Suprapubic skin (tissue), 4 donors: ENCODE results near the gene PCDHB16. TPM values are rescaled to one million over a fixed set of nuclear protein-coding genes. Genes with fewer than 3 reads are reported as not detected.
A peak's percentile ranks its signal among the peaks of the same experiment; 100 is the strongest.
"Not testable (repeated sequence)": the region's sequence is repeated elsewhere in the genome, so short reads cannot be mapped to it uniquely, and the experiment has no call there.

Experiments used
- DNase-seq, 2 donors: peaks; one replicate each; pipeline ENCODE4 v3.0.0-alpha.2; 2019; ENCODE audit warnings: low spot score in 2 of 2
- H3K27ac ChIP-seq: fragments of 200-600 bp; sonication (generic); one replicate; pipeline ENCODE4 v1.5.1; 2019
- H3K27me3 ChIP-seq: fragments of 200-600 bp; sonication (generic); one replicate; pipeline ENCODE4 v1.5.1; 2019
- H3K36me3 ChIP-seq: fragments of 200-600 bp; sonication (generic); one replicate; pipeline ENCODE4 v1.5.1; 2019
- H3K4me1 ChIP-seq: fragments of 200-600 bp; sonication (generic); one replicate; pipeline ENCODE4 v1.5.1; 2019
- H3K4me3 ChIP-seq: fragments of 200-600 bp; sonication (generic); one replicate; pipeline ENCODE4 v1.5.1; 2019; ENCODE audit warnings: mild to moderate bottlenecking
- H3K9me3 ChIP-seq: fragments of 200-600 bp; sonication (generic); one replicate; pipeline ENCODE4 v1.5.1; 2019
- CTCF ChIP-seq, 2 donors: fragments of 200-600 bp in 1 of 2; fragments of 450-650 bp in 1 of 2; sonication (generic) in 1 of 2; IDR thresholded peaks; one replicate each; pipeline ENCODE4 v1.5.1; 2016 to 2019; ENCODE audit warnings: antibody characterized with exemption in 2 of 2, mild to moderate bottlenecking in 1 of 2, moderate library complexity in 1 of 2
- EP300 ChIP-seq: sonication (generic); formaldehyde crosslinking; IDR thresholded peaks from one replicate; pipeline ENCODE4 v1.6.1; 2017; ENCODE audit warnings: antibody characterized with exemption
- POLR2A ChIP-seq, 2 donors: fragments of 450-650 bp; IDR thresholded peaks; one replicate each; pipeline ENCODE4 v1.6.1; 2017; ENCODE audit warnings: antibody characterized with exemption in 2 of 2, mild to moderate bottlenecking in 2 of 2, moderate library complexity in 2 of 2
- POLR2AphosphoS5 ChIP-seq, 3 donors: sonication (generic); formaldehyde crosslinking; IDR thresholded peaks; one replicate each; pipeline ENCODE4 v1.6.1; 2017; ENCODE audit warnings: antibody characterized with exemption in 3 of 3
- WGBS: methylation state at CpG from one replicate; pipeline ENCODE4 v1.1.5; 2018; 5-methylcytosine and 5-hydroxymethylcytosine counted together
- total RNA-seq, 4 donors: library from RNA; depleted of rRNA; stranded (reverse); fragments of >200 nt; gene quantifications; one replicate each; pipeline ENCODE4 v1.1.0, GENCODE V29; 2016

Gene PCDHB16
- total RNA-seq, 4 donors from 2014 or later: 2.9 to 4.8 (median 3.2) TPM

DNA sequence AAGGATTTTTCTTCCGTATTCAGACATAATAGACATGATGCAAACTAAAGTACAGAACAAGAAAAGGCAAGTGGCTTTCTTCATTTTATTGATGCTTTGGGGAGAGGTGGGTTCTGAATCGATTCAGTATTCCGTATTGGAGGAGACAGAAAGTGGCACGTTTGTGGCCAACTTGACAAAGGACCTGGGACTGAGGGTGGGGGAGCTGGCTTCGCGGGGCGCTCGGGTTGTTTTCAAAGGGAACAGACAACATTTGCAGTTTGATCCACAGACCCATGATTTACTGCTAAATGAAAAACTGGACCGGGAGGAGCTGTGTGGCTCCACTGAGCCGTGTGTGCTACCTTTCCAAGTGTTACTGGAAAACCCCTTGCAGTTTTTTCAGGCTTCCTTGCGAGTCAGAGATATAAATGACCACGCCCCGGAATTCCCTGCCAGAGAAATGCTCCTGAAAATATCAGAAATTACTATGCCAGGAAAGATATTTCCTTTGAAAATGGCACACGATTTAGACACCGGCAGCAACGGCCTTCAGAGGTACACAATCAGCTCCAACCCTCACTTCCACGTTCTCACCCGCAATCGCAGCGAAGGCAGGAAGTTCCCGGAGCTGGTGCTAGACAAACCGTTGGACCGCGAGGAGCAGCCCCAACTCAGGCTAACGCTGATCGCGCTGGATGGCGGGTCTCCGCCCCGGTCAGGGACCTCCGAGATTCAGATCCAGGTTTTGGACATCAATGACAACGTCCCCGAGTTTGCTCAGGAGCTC is 31.8 kb upstream of the PCDHB16 start:
- Histone ChIP-seq H3K27me3 (no peaks in the 10 kb centered on the region), H3K4me1 (no peaks in the 10 kb centered on the region), H3K9me3 (peaks cover 9% of the 10 kb centered on the region), H3K27ac (no peak overlapping the region), H3K36me3 (no peaks in the 10 kb centered on the region), H3K4me3 (peak overlapping the region; percentile 28)
- 44% methylated on average over 33 of the region's 33 CpGs for WGBS
- DNase-seq: no peak
- TF ChIP-seq POLR2AphosphoS5 (IDR thresholded peaks at IDR 0.05) (no peak), EP300 (no peak)

DNA sequence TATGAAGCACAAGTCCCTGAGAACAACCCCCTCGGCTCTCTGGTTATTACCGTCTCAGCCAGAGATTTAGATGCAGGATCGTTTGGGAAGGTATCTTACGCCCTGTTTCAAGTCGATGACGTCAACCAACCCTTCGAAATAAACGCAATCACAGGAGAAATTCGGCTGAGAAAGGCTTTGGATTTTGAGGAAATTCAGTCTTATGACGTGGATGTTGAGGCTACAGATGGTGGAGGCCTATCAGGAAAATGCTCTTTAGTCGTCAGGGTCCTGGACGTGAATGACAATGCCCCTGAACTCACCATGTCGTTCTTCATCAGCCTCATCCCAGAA is 31.2 kb upstream of the PCDHB16 start:
- H3K9me3 ChIP-seq: peaks cover 14% of the 10 kb centered on the region

DNA sequence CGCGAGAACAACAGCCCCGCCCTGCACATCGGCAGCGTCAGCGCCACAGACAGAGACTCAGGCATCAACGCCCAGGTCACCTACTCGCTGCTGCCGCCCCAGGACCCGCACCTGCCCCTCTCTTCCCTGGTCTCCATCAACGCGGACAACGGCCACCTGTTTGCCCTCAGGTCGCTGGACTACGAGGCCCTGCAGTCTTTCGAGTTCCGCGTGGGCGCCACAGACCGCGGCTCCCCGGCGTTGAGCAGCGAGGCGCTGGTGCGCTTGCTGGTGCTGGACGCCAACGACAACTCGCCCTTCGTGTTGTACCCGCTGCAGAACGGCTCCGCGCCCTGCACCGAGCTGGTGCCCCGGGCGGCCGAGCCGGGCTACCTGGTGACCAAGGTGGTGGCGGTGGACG is 30.6 kb upstream of the PCDHB16 start:
- not testable (repeated sequence) for H3K27me3 ChIP-seq, H3K36me3 ChIP-seq, H3K4me1 ChIP-seq, H3K27ac ChIP-seq, H3K4me3 ChIP-seq, DNase-seq
- peaks cover 20% of the 10 kb centered on the region for H3K9me3 ChIP-seq
- WGBS: 34% methylated on average over 15 of the region's 41 CpGs

More for the DNA sequence above, 31.2 kb upstream of the PCDHB16 start:
- no peak for DNase-seq
- WGBS: 49% methylated on average over 13 of the region's 13 CpGs
- no peak for TF ChIP-seq EP300
- TF ChIP-seq CTCF (IDR thresholded peaks at IDR 0.05): no peak
- TF ChIP-seq POLR2A (IDR thresholded peaks at IDR 0.05): no peak
- no peak for TF ChIP-seq POLR2AphosphoS5 (IDR thresholded peaks at IDR 0.05)
- no peak overlapping the region for H3K4me3 ChIP-seq
- no peak overlapping the region for H3K27ac ChIP-seq
- no peaks in the 10 kb centered on the region for H3K27me3 ChIP-seq
- no peaks in the 10 kb centered on the region for H3K36me3 ChIP-seq
- no peaks in the 10 kb centered on the region for H3K4me1 ChIP-seq

GRCh38 chr5:141152096-141152495 is 30.1 kb upstream of the PCDHB16 start:
- WGBS: 28% methylated on average over 7 of the region's 36 CpGs
- not testable (repeated sequence) for H3K27me3 ChIP-seq, H3K4me3 ChIP-seq, H3K4me1 ChIP-seq, H3K36me3 ChIP-seq, DNase-seq, H3K27ac ChIP-seq
- peaks cover 20% of the 10 kb centered on the region for H3K9me3 ChIP-seq

GRCh38 chr5:141155540-141156374 is 26.4 kb upstream of the PCDHB16 start:
- no peak overlapping the region for H3K27ac ChIP-seq
- no peak for TF ChIP-seq EP300
- TF ChIP-seq POLR2AphosphoS5 (IDR thresholded peaks at IDR 0.05): no peak
- TF ChIP-seq CTCF (IDR thresholded peaks at IDR 0.05): no peak
- no peak for TF ChIP-seq POLR2A (IDR thresholded peaks at IDR 0.05)
- H3K27me3 ChIP-seq: no peaks in the 10 kb centered on the region
- no peaks in the 10 kb centered on the region for H3K36me3 ChIP-seq
- peaks cover 26% of the 10 kb centered on the region for H3K9me3 ChIP-seq
- no peaks in the 10 kb centered on the region for H3K4me1 ChIP-seq
- WGBS: 39% methylated on average over 21 of the region's 21 CpGs
- no peak for DNase-seq
- no peak overlapping the region for H3K4me3 ChIP-seq

GRCh38 chr5:141157356-141157755 is 24.8 kb upstream of the PCDHB16 start:
- not testable (repeated sequence) for H3K27ac ChIP-seq, DNase-seq, H3K4me1 ChIP-seq, H3K4me3 ChIP-seq, H3K36me3 ChIP-seq, H3K27me3 ChIP-seq
- H3K9me3 ChIP-seq: peaks cover 33% of the 10 kb centered on the region
- 40% methylated on average over 9 of the region's 38 CpGs for WGBS

- 45% methylated on average over 19 of the region's 28 CpGs for WGBS
- not testable (repeated sequence) for H3K27ac ChIP-seq, H3K36me3 ChIP-seq, DNase-seq, H3K27me3 ChIP-seq, H3K4me1 ChIP-seq, H3K4me3 ChIP-seq
- H3K9me3 ChIP-seq: peaks cover 33% of the 10 kb centered on the region
Observed at GRCh38 chr5:141157901-141158300, 24.3 kb upstream of the PCDHB16 start.
